ENCODE measurements around the gene CACNB3. TPM values are rescaled to one million over a fixed set of nuclear protein-coding genes. Genes with fewer than 3 reads are reported as not detected.
A peak's percentile ranks its signal among the peaks of the same experiment; 100 is the strongest.

CACNB3 gene
- total and polyA plus RNA-seq, 9 of the 15 experiments (the other 6 are each of a cell fraction or from before 2014, with no cell fraction given), result 0.24 to 2.0 (median 1.5) TPM

- TF ChIP-seq RREB1 (CRISPR knock-in tag; IDR thresholded peaks at IDR 0.05) (no peak), UBTF (IDR thresholded peaks at IDR 0.05; ENCODE audit: borderline replicate concordance in 1 of 2, low read depth in 2 of 2, low read length in 2 of 2) (peak; percentile 93 to 98; a peak in 3 of 4 replicates), ZNF639 (CRISPR knock-in tag; conservative IDR thresholded peaks at IDR 0.05 in 1 of 2, IDR thresholded peaks at IDR 0.05 in 1 of 2) (no peak), SNIP1 (IDR thresholded peaks at IDR 0.05; ENCODE audit: low read depth) (peak; percentile 59; the same call in 1 of the 2 replicates), KDM4B (IDR thresholded peaks at IDR 0.05; ENCODE audit: borderline replicate concordance in 2 of 2, low read depth in 1 of 2) (no peak; a peak in 1 of 4 replicates), ZFPM2 (CRISPR knock-in tag; IDR thresholded peaks at IDR 0.05) (no peak), PRMT5 (CRISPR knock-in tag; IDR thresholded peaks at IDR 0.05) (no peak), PATZ1 (CRISPR knock-in tag; IDR thresholded peaks at IDR 0.05; ENCODE audit: borderline replicate concordance) (no peak), HMGN3 (IDR thresholded peaks at IDR 0.05; ENCODE audit: borderline replicate concordance, extremely low read depth, insufficient read length, low read depth, low read length) (no peak), SIRT6 (IDR thresholded peaks at IDR 0.05; ENCODE audit: low read depth, low read length) (no peak), ZNF584 (CRISPR knock-in tag; IDR thresholded peaks at IDR 0.05; ENCODE audit: low read depth) (no peak), TOE1 (IDR thresholded peaks at IDR 0.05; ENCODE audit: borderline replicate concordance) (peak; percentile 30; the same call in 1 of the 2 replicates), TOE1 (CRISPR knock-in tag; IDR thresholded peaks at IDR 0.05; ENCODE audit: borderline replicate concordance, low read depth) (peak; percentile 70; the same call in 1 of the 2 replicates)
Measured at GRCh38 chr12:48814262-48815125, 3.8 kb upstream of the CACNB3 start (continued).
